ENCODE data around the gene CNKSR3. TPM values are rescaled to one million over a fixed set of nuclear protein-coding genes. Genes with fewer than 3 reads are reported as not detected.

The CNKSR3 gene
- polyA plus RNA-seq, 3 donors: not detected

DNA sequence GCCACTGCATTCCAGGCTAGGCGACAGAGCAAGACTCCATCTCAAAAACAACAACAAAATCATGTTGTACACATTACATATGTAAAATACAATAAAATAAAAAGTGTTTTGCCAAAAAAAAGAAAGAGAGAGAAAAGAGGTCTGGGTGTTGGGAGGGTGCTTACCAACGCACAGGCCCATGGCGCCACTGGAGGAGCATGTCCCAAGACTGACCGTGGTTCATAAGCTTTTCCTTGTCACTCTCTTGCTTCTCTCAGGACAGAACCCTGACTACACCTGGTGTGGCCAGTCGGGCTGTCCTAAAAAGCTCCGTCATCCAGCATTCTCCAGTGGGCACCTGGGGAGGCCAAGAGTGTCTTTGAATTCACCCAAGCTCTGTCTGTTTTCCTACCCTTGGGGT, 48.0 kb upstream of the CNKSR3 start:
- Histone ChIP-seq H3K36me3 (replicated peaks in 1 of 2; ENCODE audit: control insufficient read depth in 1 of 2, insufficient read depth in 2 of 2, low read length in 2 of 2) (no peaks in the 10 kb centered on the region), H2AFZ (ENCODE audit: insufficient read depth, low read depth, low read length, poor library complexity, severe bottlenecking) (no peak overlapping the region), H3K4me3 (replicated peaks in 1 of 3; ENCODE audit: low read depth in 2 of 3, low read length in 3 of 3) (no peak overlapping the region), H3K4me2 (replicated peaks; ENCODE audit: extremely low read depth, low read length, poor library complexity, severe bottlenecking) (no peak overlapping the region), H3K79me2 (ENCODE audit: insufficient read depth, low read length) (no peaks in the 10 kb centered on the region), H3K9me3 (replicated peaks in 1 of 2; ENCODE audit: control insufficient read depth in 1 of 2, insufficient read depth in 1 of 2, low read length in 2 of 2) (no peaks in the 10 kb centered on the region), H3K27ac (ENCODE audit: low read depth in 1 of 2, low read length in 2 of 2) (no peak overlapping the region), H4K20me1 (ENCODE audit: insufficient read depth, low read length) (no peaks in the 10 kb centered on the region), H3K27me3 (ENCODE audit: control insufficient read depth in 2 of 2, insufficient read depth in 2 of 2, low read length in 2 of 2) (no peaks in the 10 kb centered on the region), H3K9ac (ENCODE audit: insufficient read depth, low read length, poor library complexity, severe bottlenecking) (no peak overlapping the region), H3K4me1 (ENCODE audit: control insufficient read depth in 1 of 2, insufficient read depth in 2 of 2, low read length in 2 of 2) (no peaks in the 10 kb centered on the region)
- WGBS (ENCODE audit: insufficient coverage): 83% methylated on average over 2 of the region's 6 CpGs
- intact Hi-C loops (cut with micrococcal nuclease): no loop called here
- Mint-ChIP-seq H3K27me3 (ENCODE audit: low read depth in 3 of 3) (peaks cover 0 to 4% (median 1%) of the 10 kb centered on the region in 3 donors), H3K4me3 (no peak overlapping the region), H3K36me3 (no peaks in the 10 kb centered on the region), H3K4me1 (no peaks in the 10 kb centered on the region), H3K27ac (no peak overlapping the region), H3K9me3 (peaks cover 0 to 7% (median 4%) of the 10 kb centered on the region in 7 donors)
- DNase-seq: no peak
- TF ChIP-seq, protein P1, sequence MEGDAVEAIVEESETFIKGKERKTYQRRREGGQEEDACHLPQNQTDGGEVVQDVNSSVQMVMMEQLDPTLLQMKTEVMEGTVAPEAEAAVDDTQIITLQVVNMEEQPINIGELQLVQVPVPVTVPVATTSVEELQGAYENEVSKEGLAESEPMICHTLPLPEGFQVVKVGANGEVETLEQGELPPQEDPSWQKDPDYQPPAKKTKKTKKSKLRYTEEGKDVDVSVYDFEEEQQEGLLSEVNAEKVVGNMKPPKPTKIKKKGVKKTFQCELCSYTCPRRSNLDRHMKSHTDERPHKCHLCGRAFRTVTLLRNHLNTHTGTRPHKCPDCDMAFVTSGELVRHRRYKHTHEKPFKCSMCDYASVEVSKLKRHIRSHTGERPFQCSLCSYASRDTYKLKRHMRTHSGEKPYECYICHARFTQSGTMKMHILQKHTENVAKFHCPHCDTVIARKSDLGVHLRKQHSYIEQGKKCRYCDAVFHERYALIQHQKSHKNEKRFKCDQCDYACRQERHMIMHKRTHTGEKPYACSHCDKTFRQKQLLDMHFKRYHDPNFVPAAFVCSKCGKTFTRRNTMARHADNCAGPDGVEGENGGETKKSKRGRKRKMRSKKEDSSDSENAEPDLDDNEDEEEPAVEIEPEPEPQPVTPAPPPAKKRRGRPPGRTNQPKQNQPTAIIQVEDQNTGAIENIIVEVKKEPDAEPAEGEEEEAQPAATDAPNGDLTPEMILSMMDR (IDR thresholded peaks at IDR 0.05): no peak

DNA sequence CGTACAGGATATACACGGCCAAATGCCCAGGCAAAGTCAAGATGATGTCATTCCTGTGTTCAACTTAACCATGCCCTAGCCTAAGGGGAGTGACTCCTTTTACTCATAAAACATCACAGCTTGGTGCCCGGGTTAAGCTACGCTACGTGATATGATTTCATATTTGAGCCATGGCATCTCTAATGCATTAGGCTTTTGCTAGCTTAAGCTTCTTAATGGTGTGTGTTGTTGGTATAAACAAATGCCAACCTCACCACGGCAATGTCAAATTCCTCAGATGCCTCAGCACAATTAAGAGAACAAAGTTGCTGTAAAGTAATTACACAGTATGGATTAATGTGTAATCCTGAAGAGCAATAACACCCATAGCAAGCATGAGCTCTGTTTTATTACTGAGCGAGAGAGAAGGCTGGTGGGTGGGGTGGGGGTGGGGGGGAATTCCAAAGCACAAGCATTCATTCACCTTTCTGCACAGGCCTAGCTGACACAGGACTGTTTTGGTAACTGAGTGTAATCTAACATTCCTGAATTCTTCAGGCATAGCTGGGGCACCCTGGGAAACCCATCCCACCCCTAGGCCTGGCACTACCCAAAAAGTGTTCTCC, 44.7 kb upstream of the CNKSR3 start:
- Histone ChIP-seq H3K9me3 (replicated peaks in 1 of 2; ENCODE audit: control insufficient read depth in 1 of 2, insufficient read depth in 1 of 2, low read length in 2 of 2) (no peaks in the 10 kb centered on the region), H3K27ac (ENCODE audit: low read depth in 1 of 2, low read length in 2 of 2) (no peak overlapping the region), H3K27me3 (ENCODE audit: control insufficient read depth in 2 of 2, insufficient read depth in 2 of 2, low read length in 2 of 2) (no peaks in the 10 kb centered on the region), H3K36me3 (replicated peaks in 1 of 2; ENCODE audit: control insufficient read depth in 1 of 2, insufficient read depth in 2 of 2, low read length in 2 of 2) (no peaks in the 10 kb centered on the region), H3K4me1 (ENCODE audit: control insufficient read depth in 1 of 2, insufficient read depth in 2 of 2, low read length in 2 of 2) (no peaks in the 10 kb centered on the region), H4K20me1 (ENCODE audit: insufficient read depth, low read length) (no peaks in the 10 kb centered on the region), H3K79me2 (ENCODE audit: insufficient read depth, low read length) (no peaks in the 10 kb centered on the region), H3K4me2 (replicated peaks; ENCODE audit: extremely low read depth, low read length, poor library complexity, severe bottlenecking) (no peak overlapping the region), H2AFZ (ENCODE audit: insufficient read depth, low read depth, low read length, poor library complexity, severe bottlenecking) (no peak overlapping the region), H3K9ac (ENCODE audit: insufficient read depth, low read length, poor library complexity, severe bottlenecking) (no peak overlapping the region), H3K4me3 (replicated peaks in 1 of 3; ENCODE audit: low read depth in 2 of 3, low read length in 3 of 3) (no peak overlapping the region)
- H3K27ac Mint-ChIP-seq: no peak overlapping the region
- H3K4me1 Mint-ChIP-seq: no peaks in the 10 kb centered on the region
- TF ChIP-seq, protein P1 (IDR thresholded peaks at IDR 0.05): no peak
- DNase-seq: no peak
- intact Hi-C loops (cut with micrococcal nuclease): no loop called here
- peaks cover 0 to 4% (median 1%) of the 10 kb centered on the region in 3 donors for H3K27me3 Mint-ChIP-seq (ENCODE audit: low read depth in 3 of 3)
- no peak overlapping the region for H3K4me3 Mint-ChIP-seq
- WGBS (ENCODE audit: insufficient coverage): 90% methylated on average over 2 of the region's 7 CpGs
- H3K36me3 Mint-ChIP-seq: no peaks in the 10 kb centered on the region
- H3K9me3 Mint-ChIP-seq: peaks cover 0 to 3% (median 0%) of the 10 kb centered on the region in 7 donors

All from CD14-positive monocyte (primary cell).